HEK293 (cell line): ENCODE results near the gene PACRG.

ENCODE experiments used
- CTCF ChIP-seq: fragments of 450-650 bp; formaldehyde crosslinking; IDR thresholded peaks from 2 replicates; pipeline ENCODE4 v1.5.1; 2016; ENCODE audit warnings: missing biosample characterization, missing genetic modification characterization
- YY1 ChIP-seq: fragments of 450-650 bp; formaldehyde crosslinking; IDR thresholded peaks from 2 replicates; pipeline ENCODE4 v1.5.1; 2018; ENCODE audit warnings: missing biosample characterization, missing genetic modification characterization
- ZBTB8A ChIP-seq: fragments of 450-650 bp; formaldehyde crosslinking; IDR thresholded peaks from 2 replicates; pipeline ENCODE4 v1.5.1; 2016; ENCODE audit warnings: missing biosample characterization, missing genetic modification characterization

DNA sequence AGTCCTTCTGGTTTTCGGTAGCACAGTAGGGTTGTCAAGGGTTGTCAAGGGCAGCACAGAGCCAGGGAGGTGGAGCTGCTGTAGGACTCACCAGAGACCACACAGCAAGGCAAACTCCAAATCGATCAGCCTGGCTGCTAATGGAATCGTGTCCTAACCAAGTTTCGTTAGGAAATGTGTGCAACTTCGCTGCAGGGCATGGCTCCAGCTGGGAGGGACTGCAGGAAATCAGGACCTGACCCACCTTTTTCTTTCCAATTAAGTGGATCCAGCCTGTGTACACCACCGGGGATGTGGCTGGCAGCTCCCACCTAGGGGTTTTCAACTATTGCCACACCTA is 435.1 kb downstream of the PACRG start:
- TF ChIP-seq CTCF (tag by site-specific recombination) (no peak), ZBTB8A (no peak), YY1 (tag by site-specific recombination) (no peak)
